Stimulated activated naive CD8-positive, alpha-beta T cell treated with anti-CD3 and anti-CD28 coated beads, Interleukin-15, Interleukin-2, amounts not matched to agents 100 U/mL and 50 U/mL, for 24 hours (primary cell): ENCODE measurements around the gene SFTPB.
A peak's percentile ranks its signal among the peaks of the same experiment; 100 is the strongest.
"Not testable (repeated sequence)": the region's sequence is repeated elsewhere in the genome, so short reads cannot be mapped to it uniquely, and the experiment has no call there.

Experiments used
- ATAC-seq: fragments of 150-1000 bp; cut with Tn5 transposase; one replicate; pipeline ENCODE4 v1.10.0; 2021
- DNase-seq: peaks from one replicate; pipeline ENCODE4 v3.0.0; 2021

SFTPB gene

GRCh38 chr2:85675427-85675826 is 7.4 kb upstream of the SFTPB start:
- ATAC-seq = no peak
- no peak for DNase-seq

GRCh38 chr2:85674417-85674816 is 6.4 kb upstream of the SFTPB start:
- DNase-seq (no peak), ATAC-seq (no peak)

- ATAC-seq (no peak), DNase-seq (no peak)
These were observed 5.8 kb upstream of the SFTPB start for GRCh38 chr2:85673716-85674375.

- no peak for DNase-seq
These were observed 4.5 kb upstream of the SFTPB start for GRCh38 chr2:85672456-85672855.

GRCh38 chr2:85670416-85670815 is 2.4 kb upstream of the SFTPB start:
- DNase-seq, ATAC-seq: not testable (repeated sequence)

More at GRCh38 chr2:85672456-85672855, 4.5 kb upstream of the SFTPB start:
- ATAC-seq = no peak

- DNase-seq (no peak), ATAC-seq (no peak)
These were observed 1.6 kb upstream of the SFTPB start for GRCh38 chr2:85669549-85669948.

- DNase-seq (no peak), ATAC-seq (no peak)
These were observed 801 bp upstream of the SFTPB start for GRCh38 chr2:85668857-85669142.

- no peak for DNase-seq
- ATAC-seq = no peak
These were observed 414 bp downstream of the SFTPB start for GRCh38 chr2:85667561-85668008.

GRCh38 chr2:85666435-85667316 is 1.3 kb downstream of the SFTPB start:
- ATAC-seq (no peak), DNase-seq (no peak)

GRCh38 chr2:85666016-85666415 is 2.0 kb downstream of the SFTPB start:
- ATAC-seq (no peak), DNase-seq (no peak)

GRCh38 chr2:85665264-85665937 is 2.6 kb downstream of the SFTPB start:
- no peak for DNase-seq
- no peak for ATAC-seq

GRCh38 chr2:85663594-85664565 is 4.1 kb downstream of the SFTPB start:
- DNase-seq (no peak), ATAC-seq (no peak)

GRCh38 chr2:85662899-85663593 is 5.0 kb downstream of the SFTPB start:
- DNase-seq (no peak), ATAC-seq (no peak)

- ATAC-seq (no peak), DNase-seq (no peak)
These were observed 6.7 kb downstream of the SFTPB start for GRCh38 chr2:85661139-85661858.

GRCh38 chr2:85660725-85661124 is 7.3 kb downstream of the SFTPB start:
- ATAC-seq = no peak
- DNase-seq = no peak

- ATAC-seq, DNase-seq: not testable (repeated sequence)
These were observed 7.7 kb downstream of the SFTPB start for GRCh38 chr2:85660301-85660700.

GRCh38 chr2:85659324-85659981 is 8.5 kb downstream of the SFTPB start:
- peak; percentile 16 for ATAC-seq

GRCh38 chr2:85657399-85657798 is 10.6 kb downstream of the SFTPB start:
- ATAC-seq = not testable (repeated sequence)

More at GRCh38 chr2:85659324-85659981, 8.5 kb downstream of the SFTPB start:
- DNase-seq = no peak

GRCh38 chr2:85656468-85656867 is 11.5 kb downstream of the SFTPB start:
- DNase-seq (no peak), ATAC-seq (no peak)

More at GRCh38 chr2:85657399-85657798, 10.6 kb downstream of the SFTPB start:
- DNase-seq = not testable (repeated sequence)

- ATAC-seq (no peak), DNase-seq (no peak)
These were observed 12.0 kb downstream of the SFTPB start for GRCh38 chr2:85655961-85656417.
